ENCODE results near the gene EPHB6. TPM values are rescaled to one million over a fixed set of nuclear protein-coding genes. Genes with fewer than 3 reads are reported as not detected.

EPHB6 gene
- total and polyA plus RNA-seq, 7 donors, result 1.2 to 13.6 (median 6.7) TPM

DNA sequence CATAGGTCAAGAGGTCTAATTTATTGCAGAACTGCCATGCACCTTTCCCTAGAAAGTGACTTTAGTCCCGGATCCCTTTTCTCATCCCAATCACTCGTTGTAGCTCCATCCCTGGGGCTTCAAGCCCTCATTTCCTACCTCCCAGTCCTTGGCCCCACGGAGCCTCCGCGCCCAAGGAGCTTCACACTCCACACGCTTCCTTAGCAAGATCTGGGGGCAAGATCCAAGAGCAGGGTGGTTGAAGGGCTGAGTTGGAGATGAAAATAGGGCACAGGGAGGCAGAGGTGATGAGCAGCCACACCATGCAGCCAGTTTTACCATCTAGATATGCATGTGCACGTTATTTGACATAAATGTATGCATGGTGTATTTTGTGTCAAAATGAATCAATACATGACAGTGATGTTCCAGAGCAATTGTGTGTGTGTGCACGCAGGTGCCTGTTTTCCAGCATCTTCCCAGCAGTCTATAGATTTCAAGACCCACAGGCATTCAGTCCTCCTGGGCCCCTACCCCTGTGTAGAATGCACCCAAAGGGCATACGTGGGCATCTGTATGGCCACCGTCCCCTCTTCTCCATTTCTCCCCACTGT, 36.7 kb downstream of the EPHB6 start:
- WGBS, 2 donors, result 86 to 89% methylated on average over 10 of the region's 10 CpGs
- intact Hi-C loops (cut with DNase I), result no loop called here
- no peaks in the 10 kb centered on the region for H3K27me3 ChIP-seq

DNA sequence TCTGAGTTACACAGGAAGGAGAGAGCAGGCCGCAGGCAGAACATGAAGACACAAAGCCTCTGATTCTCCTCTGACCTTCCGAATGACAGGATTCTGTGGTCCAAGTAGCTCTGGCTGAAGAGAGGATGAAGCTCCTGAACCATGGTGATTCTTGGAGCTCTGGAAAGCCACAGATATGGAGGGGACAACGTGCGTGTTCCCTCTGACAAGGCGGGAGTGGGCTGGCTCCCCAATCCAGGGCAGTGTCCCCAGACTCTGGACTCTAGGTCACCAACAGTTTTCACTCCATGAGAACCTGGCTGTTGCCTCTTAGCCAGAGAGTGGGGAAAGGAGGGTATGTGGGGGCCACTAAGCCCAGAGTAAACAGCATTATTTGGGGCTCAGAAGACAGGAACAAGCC, 38.1 kb downstream of the EPHB6 start:
- 85 to 89% methylated on average over 5 of the region's 5 CpGs for WGBS, 2 donors
- no peaks in the 10 kb centered on the region for H3K36me3 ChIP-seq
- no peaks in the 10 kb centered on the region for H3K9me3 ChIP-seq
- H3K27me3 ChIP-seq, result no peaks in the 10 kb centered on the region
- no peak for DNase-seq
- no peaks in the 10 kb centered on the region for H3K4me1 ChIP-seq
- TF ChIP-seq POLR2A (IDR thresholded peaks at IDR 0.05), result no peak
- TF ChIP-seq POLR2AphosphoS5 (IDR thresholded peaks at IDR 0.05), result no peak
- TF ChIP-seq, protein P1, sequence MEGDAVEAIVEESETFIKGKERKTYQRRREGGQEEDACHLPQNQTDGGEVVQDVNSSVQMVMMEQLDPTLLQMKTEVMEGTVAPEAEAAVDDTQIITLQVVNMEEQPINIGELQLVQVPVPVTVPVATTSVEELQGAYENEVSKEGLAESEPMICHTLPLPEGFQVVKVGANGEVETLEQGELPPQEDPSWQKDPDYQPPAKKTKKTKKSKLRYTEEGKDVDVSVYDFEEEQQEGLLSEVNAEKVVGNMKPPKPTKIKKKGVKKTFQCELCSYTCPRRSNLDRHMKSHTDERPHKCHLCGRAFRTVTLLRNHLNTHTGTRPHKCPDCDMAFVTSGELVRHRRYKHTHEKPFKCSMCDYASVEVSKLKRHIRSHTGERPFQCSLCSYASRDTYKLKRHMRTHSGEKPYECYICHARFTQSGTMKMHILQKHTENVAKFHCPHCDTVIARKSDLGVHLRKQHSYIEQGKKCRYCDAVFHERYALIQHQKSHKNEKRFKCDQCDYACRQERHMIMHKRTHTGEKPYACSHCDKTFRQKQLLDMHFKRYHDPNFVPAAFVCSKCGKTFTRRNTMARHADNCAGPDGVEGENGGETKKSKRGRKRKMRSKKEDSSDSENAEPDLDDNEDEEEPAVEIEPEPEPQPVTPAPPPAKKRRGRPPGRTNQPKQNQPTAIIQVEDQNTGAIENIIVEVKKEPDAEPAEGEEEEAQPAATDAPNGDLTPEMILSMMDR (IDR thresholded peaks at IDR 0.05), result no peak
- no peak for TF ChIP-seq EP300 (IDR thresholded peaks at IDR 0.05)
- no peak overlapping the region for H3K4me3 ChIP-seq
- no peak overlapping the region for H3K27ac ChIP-seq
- intact Hi-C loops (cut with DNase I), result no loop called here

More for the DNA sequence above, 36.7 kb downstream of the EPHB6 start:
- Histone ChIP-seq H3K9me3 (no peaks in the 10 kb centered on the region), H3K4me1 (no peaks in the 10 kb centered on the region), H3K36me3 (no peaks in the 10 kb centered on the region), H3K27ac (no peak overlapping the region), H3K4me3 (no peak overlapping the region)
- no peak for TF ChIP-seq EP300 (IDR thresholded peaks at IDR 0.05)
- no peak for TF ChIP-seq POLR2AphosphoS5 (IDR thresholded peaks at IDR 0.05)
- no peak for TF ChIP-seq POLR2A (IDR thresholded peaks at IDR 0.05)
- TF ChIP-seq, protein P1 (IDR thresholded peaks at IDR 0.05), result no peak
- DNase-seq, result no peak

DNA sequence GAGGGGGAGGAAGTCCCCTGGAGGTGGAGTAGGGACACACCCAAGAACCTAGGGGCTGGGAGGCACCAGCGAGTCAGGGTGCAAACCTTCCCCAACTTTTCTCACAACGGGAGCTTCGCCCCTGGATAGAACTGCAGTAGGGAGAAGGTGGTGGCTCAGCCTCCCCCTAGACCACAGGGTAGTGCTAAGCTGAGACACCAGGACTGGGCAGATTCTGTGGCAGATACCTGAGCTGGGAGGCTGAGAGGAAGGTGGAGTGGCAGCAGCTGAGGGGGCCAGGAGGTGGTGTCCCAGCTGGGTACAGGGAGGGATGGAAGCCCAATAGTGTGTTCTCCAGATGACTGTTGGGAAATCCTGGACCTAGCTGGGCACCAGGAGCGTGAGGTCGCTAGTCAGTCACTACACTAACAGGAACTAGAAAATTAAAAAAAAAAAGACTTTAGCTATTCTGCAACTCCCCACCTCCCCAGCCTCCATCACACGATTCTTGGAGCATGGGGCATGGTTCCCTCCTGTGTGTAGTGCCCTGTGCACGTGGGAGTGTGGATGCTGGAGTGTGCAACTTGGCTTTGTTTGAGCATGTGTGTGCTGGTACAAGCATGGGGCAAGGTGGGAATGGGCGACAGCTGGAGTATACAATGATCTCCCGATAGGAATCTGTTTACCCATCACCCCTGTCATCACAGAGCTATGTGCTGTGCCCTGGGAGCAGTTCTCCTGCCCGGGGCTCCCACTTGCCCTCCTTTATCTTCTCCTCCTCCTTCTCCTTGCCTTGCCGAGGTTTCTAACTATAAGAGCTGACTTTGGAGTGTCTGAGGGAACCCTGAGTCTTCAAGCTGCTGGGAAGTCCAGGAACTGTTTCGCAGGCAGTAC, 39.5 kb downstream of the EPHB6 start:
- intact Hi-C loops (cut with DNase I), result no loop called here
- no peaks in the 10 kb centered on the region for H3K36me3 ChIP-seq
- whole genome bisulfite sequencing, 2 donors, result 73 to 78% methylated on average over 12 of the region's 12 CpGs
- no peaks in the 10 kb centered on the region for H3K9me3 ChIP-seq
- no peak for DNase-seq
- H3K27ac ChIP-seq, result no peak overlapping the region
- no peaks in the 10 kb centered on the region for H3K4me1 ChIP-seq
- TF ChIP-seq, protein P1 (IDR thresholded peaks at IDR 0.05), result no peak
- TF ChIP-seq EP300 (IDR thresholded peaks at IDR 0.05) (no peak), POLR2A (IDR thresholded peaks at IDR 0.05) (no peak), POLR2AphosphoS5 (IDR thresholded peaks at IDR 0.05) (no peak)
- no peak overlapping the region for H3K4me3 ChIP-seq
- H3K27me3 ChIP-seq, result no peaks in the 10 kb centered on the region

DNA sequence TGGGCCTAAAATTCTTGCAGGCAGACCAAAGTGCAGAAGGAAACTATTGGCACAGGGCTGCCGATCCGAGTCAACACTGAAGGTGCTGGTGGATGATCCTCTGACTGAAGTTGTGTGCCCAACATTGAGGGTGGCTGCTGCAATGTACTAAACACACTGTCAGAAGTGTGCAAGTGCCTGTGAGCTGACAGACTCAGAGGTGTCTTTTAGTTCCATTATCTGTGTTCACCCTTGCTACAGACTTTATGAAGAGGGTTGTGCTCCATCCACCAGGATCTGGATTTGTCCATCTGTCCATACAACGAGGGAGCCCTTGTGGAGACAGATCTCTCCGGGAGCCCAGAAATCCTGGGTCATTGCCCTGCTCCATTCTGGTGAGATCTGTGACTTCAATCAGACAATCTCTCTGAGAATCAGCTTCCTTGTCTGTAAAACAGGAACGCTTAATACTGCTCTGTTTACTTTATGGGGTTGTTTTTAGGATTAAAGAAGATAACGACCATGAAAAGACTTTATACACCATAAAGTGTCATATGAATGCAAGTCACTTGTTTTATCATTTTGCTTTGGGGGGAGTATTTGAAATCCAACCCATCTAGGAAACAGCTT, 40.2 kb downstream of the EPHB6 start:
- Histone ChIP-seq H3K4me1 (no peaks in the 10 kb centered on the region), H3K27ac (no peak overlapping the region), H3K4me3 (no peak overlapping the region), H3K36me3 (no peaks in the 10 kb centered on the region), H3K27me3 (no peaks in the 10 kb centered on the region), H3K9me3 (no peaks in the 10 kb centered on the region)
- 10 to 57% methylated on average over 6 of the region's 6 CpGs for WGBS, 2 donors
- intact Hi-C loops (cut with DNase I), result no loop called here
- no peak for DNase-seq
- no peak for TF ChIP-seq EP300 (IDR thresholded peaks at IDR 0.05)
- TF ChIP-seq, protein P1 (IDR thresholded peaks at IDR 0.05), result no peak
- TF ChIP-seq POLR2A (IDR thresholded peaks at IDR 0.05), result no peak
- no peak for TF ChIP-seq POLR2AphosphoS5 (IDR thresholded peaks at IDR 0.05)

All from sigmoid colon (tissue), 7 donors.